Stimulated activated CD4-positive, alpha-beta T cell treated with anti-CD3 and anti-CD28 coated beads, Interleukin-4, amount 100 ng/mL, for 4 hours (primary cell): ENCODE results near the gene TNS3.

Experiments
- DNase-seq, 2 experiments: peaks; one replicate each; pipeline ENCODE4 v3.0.0-alpha.2; 2020

TNS3 gene

GRCh38 chr7:47379629-47380324 lies 202.1 kb downstream of the TNS3 start:
- no peak for DNase-seq

GRCh38 chr7:47378728-47379395 lies 203.0 kb downstream of the TNS3 start:
- no peak for DNase-seq

GRCh38 chr7:47377741-47378140 lies 204.2 kb downstream of the TNS3 start:
- no peak for DNase-seq

- no peak for DNase-seq
Measured at GRCh38 chr7:47376991-47377616, 204.8 kb downstream of the TNS3 start.

GRCh38 chr7:47375121-47375938 lies 206.6 kb downstream of the TNS3 start:
- DNase-seq, result no peak

GRCh38 chr7:47374538-47374937 lies 207.4 kb downstream of the TNS3 start:
- DNase-seq, result no peak

GRCh38 chr7:47373871-47374451 lies 207.9 kb downstream of the TNS3 start:
- no peak for DNase-seq

GRCh38 chr7:47371733-47372368 lies 210.1 kb downstream of the TNS3 start:
- no peak for DNase-seq

GRCh38 chr7:47371317-47371716 lies 210.6 kb downstream of the TNS3 start:
- no peak for DNase-seq

GRCh38 chr7:47370461-47371042 lies 211.4 kb downstream of the TNS3 start:
- DNase-seq, result no peak

GRCh38 chr7:47369736-47370135 lies 212.2 kb downstream of the TNS3 start:
- no peak for DNase-seq

GRCh38 chr7:47368190-47368812 lies 213.6 kb downstream of the TNS3 start:
- no peak for DNase-seq

GRCh38 chr7:47367369-47367768 lies 214.5 kb downstream of the TNS3 start:
- no peak for DNase-seq

- DNase-seq, result no peak
Measured at GRCh38 chr7:47366960-47367359, 215.0 kb downstream of the TNS3 start.

GRCh38 chr7:47366211-47366610 lies 215.7 kb downstream of the TNS3 start:
- no peak for DNase-seq

GRCh38 chr7:47362984-47363383 lies 218.9 kb downstream of the TNS3 start:
- no peak for DNase-seq

- no peak for DNase-seq
Measured at GRCh38 chr7:47361746-47362215, 220.1 kb downstream of the TNS3 start.

GRCh38 chr7:47361236-47361635 lies 220.7 kb downstream of the TNS3 start:
- no peak for DNase-seq

- DNase-seq, result no peak
Measured at GRCh38 chr7:47360301-47360900, 221.5 kb downstream of the TNS3 start.

- no peak for DNase-seq
Measured at GRCh38 chr7:47358944-47359588, 222.8 kb downstream of the TNS3 start.
